HUES64 (cell line): Measurements from ENCODE around the gene TBPL1.

Experiments
- H3K27ac ChIP-seq: 2 replicates; pipeline ENCODE4 v1.7.0; 2013; ENCODE audit warnings: low read depth, low read length, inconsistent platforms
- H3K27me3 ChIP-seq: 2 replicates; pipeline ENCODE4 v1.6.1; 2013; ENCODE audit warnings: mild to moderate bottlenecking, low read length; ENCODE audit not compliant: insufficient read depth
- H3K36me3 ChIP-seq: 2 replicates; pipeline ENCODE4 v1.6.1; 2013; ENCODE audit warnings: mild to moderate bottlenecking, low read length; ENCODE audit not compliant: insufficient read depth
- H3K4me1 ChIP-seq: 2 replicates; pipeline ENCODE4 v1.6.1; 2013; ENCODE audit warnings: mild to moderate bottlenecking, low read length, moderate library complexity; ENCODE audit not compliant: insufficient read depth
- H3K4me3 ChIP-seq: 2 replicates; pipeline ENCODE4 v1.5.1; 2013; ENCODE audit warnings: mild to moderate bottlenecking, low read length, moderate library complexity
- H3K9ac ChIP-seq: 2 replicates; pipeline ENCODE4 v1.6.1; 2013; ENCODE audit warnings: mild to moderate bottlenecking, low read depth, low read length
- H3K9me3 ChIP-seq: 2 replicates; pipeline ENCODE4 v1.6.1; 2013; ENCODE audit warnings: low read depth, low read length; ENCODE audit not compliant: insufficient read depth
- WGBS: fragments of 150-250, 120-280 bp; methylation state at CpG from one replicate; pipeline ENCODE4 v1.1.7; 2013; ENCODE audit warnings: missing lambda C conversion rate; 5-methylcytosine and 5-hydroxymethylcytosine counted together

TBPL1 gene

GRCh38 chr6:133995758-133996157, 42.7 kb downstream of the TBPL1 start:
- Histone ChIP-seq H3K9ac (no peak overlapping the region), H3K9me3 (peaks cover 2% of the 10 kb centered on the region; the same call in 1 of the 2 replicates), H3K27ac (no peak overlapping the region), H3K4me3 (no peak overlapping the region), H3K27me3 (no peaks in the 10 kb centered on the region), H3K4me1 (peaks cover 25% of the 10 kb centered on the region), H3K36me3 (0 out of 2 replicates have a peak, but pooled peaks cover under 1% of the 10 kb centered on the region)
- 91% methylated on average over 3 of the region's 3 CpGs for WGBS

GRCh38 chr6:133997267-133997666, 44.2 kb downstream of the TBPL1 start:
- Histone ChIP-seq H3K4me3 (no peak overlapping the region), H3K9ac (no peak overlapping the region), H3K27me3 (no peaks in the 10 kb centered on the region), H3K36me3 (no peaks in the 10 kb centered on the region), H3K9me3 (peaks cover 2% of the 10 kb centered on the region; the same call in 1 of the 2 replicates), H3K27ac (no peak overlapping the region), H3K4me1 (peaks cover 16% of the 10 kb centered on the region)
- WGBS, result 90% methylated on average over 6 of the region's 6 CpGs

DNA sequence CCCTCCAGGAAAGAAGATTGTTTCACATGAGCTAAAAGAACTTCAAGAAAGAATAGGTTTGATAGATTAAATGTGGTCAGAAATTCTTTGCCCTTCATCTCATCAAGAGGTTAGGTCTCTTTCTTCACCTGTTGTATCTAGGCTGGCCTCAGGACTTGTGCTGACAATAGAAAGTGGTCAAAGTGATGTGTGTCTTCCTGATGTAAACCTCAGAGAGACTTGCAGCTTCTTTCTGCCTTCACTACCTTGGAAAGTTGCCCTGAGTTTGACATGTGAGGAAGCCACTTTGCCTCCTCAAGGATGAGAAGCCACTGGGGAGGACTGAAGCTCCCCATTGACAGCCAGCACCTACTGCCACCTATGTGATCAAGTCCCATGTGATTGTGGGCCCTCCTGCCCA, 46.3 kb downstream of the TBPL1 start:
- Histone ChIP-seq H3K36me3 (no peaks in the 10 kb centered on the region), H3K4me3 (no peak overlapping the region), H3K27me3 (no peaks in the 10 kb centered on the region), H3K9me3 (peaks cover 2% of the 10 kb centered on the region; the same call in 1 of the 2 replicates), H3K9ac (no peak overlapping the region), H3K4me1 (peaks cover 22% of the 10 kb centered on the region), H3K27ac (no peak overlapping the region)

GRCh38 chr6:134000443-134000842, 47.4 kb downstream of the TBPL1 start:
- Histone ChIP-seq H3K9me3 (peaks cover 2% of the 10 kb centered on the region; the same call in 1 of the 2 replicates), H3K4me3 (no peak overlapping the region), H3K4me1 (peaks cover 22% of the 10 kb centered on the region), H3K27ac (no peak overlapping the region), H3K36me3 (no peaks in the 10 kb centered on the region), H3K27me3 (no peaks in the 10 kb centered on the region), H3K9ac (no peak overlapping the region)
- WGBS, result 64% methylated on average over 3 of the region's 3 CpGs

DNA sequence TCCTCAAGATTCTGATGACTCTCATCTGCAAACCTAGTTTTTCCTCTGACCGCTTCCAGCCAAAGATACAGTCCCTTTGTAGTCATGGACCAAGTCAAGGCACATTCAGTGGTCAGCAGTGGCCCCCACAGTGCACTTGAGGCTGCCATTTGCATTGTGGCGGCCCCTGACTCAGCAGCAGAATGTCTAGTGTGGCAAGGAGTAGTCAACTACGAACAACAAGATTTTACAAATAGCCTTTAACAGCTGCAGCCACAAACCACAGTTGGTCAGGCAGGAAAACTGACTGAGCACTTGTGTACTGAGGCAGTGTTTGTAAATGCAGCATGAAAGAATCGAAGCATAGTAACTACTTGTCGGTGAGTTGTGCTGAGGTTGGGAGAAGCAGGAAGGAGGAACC, 49.8 kb downstream of the TBPL1 start:
- peaks cover 12% of the 10 kb centered on the region for H3K4me1 ChIP-seq
- 94% methylated on average over 5 of the region's 5 CpGs for whole genome bisulfite sequencing
- no peaks in the 10 kb centered on the region for H3K36me3 ChIP-seq
- no peaks in the 10 kb centered on the region for H3K9me3 ChIP-seq
- no peaks in the 10 kb centered on the region for H3K27me3 ChIP-seq
- H3K9ac ChIP-seq, result no peak overlapping the region
- no peak overlapping the region for H3K4me3 ChIP-seq
- H3K27ac ChIP-seq, result no peak overlapping the region

- Histone ChIP-seq H3K27ac (no peak overlapping the region), H3K9me3 (no peaks in the 10 kb centered on the region), H3K9ac (no peak overlapping the region), H3K27me3 (no peaks in the 10 kb centered on the region), H3K4me1 (peaks cover 12% of the 10 kb centered on the region), H3K4me3 (no peak overlapping the region), H3K36me3 (no peaks in the 10 kb centered on the region)
- whole genome bisulfite sequencing, result 81% methylated on average over 5 of the region's 5 CpGs
These were observed 50.5 kb downstream of the TBPL1 start for GRCh38 chr6:134003542-134003951.

DNA sequence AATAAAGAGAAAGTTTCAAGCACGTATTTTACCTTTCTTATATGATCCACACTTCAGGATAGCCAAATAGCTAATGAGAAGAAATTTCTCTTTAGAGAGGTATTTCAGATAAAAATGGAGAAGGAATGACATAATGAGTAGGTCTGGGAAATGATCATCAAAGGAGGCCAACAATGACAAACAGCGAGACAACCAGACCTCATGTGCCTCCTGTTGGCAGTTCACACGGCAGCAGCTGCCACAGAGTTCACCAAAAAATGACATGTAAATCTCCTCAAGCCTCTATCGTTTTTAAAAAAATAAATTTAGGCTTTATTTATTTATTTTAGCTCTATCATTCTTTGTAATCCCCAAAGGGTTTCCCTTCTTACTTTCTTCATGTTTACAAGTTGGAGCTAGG, 51.7 kb downstream of the TBPL1 start:
- H3K36me3 ChIP-seq, result no peaks in the 10 kb centered on the region
- 92% methylated on average over 2 of the region's 4 CpGs for WGBS
- H3K4me1 ChIP-seq, result peaks cover 12% of the 10 kb centered on the region
- no peaks in the 10 kb centered on the region for H3K9me3 ChIP-seq
- no peaks in the 10 kb centered on the region for H3K27me3 ChIP-seq
- no peak overlapping the region for H3K4me3 ChIP-seq
- H3K27ac ChIP-seq, result no peak overlapping the region
- H3K9ac ChIP-seq, result no peak overlapping the region

- WGBS, result 88% methylated on average over 5 of the region's 6 CpGs
- no peaks in the 10 kb centered on the region for H3K9me3 ChIP-seq
- H3K9ac ChIP-seq, result no peak overlapping the region
- H3K36me3 ChIP-seq, result no peaks in the 10 kb centered on the region
- no peak overlapping the region for H3K4me3 ChIP-seq
- peaks cover 7% of the 10 kb centered on the region for H3K4me1 ChIP-seq
- no peaks in the 10 kb centered on the region for H3K27me3 ChIP-seq
- no peak overlapping the region for H3K27ac ChIP-seq
These were observed 52.8 kb downstream of the TBPL1 start for GRCh38 chr6:134005800-134006199.

DNA sequence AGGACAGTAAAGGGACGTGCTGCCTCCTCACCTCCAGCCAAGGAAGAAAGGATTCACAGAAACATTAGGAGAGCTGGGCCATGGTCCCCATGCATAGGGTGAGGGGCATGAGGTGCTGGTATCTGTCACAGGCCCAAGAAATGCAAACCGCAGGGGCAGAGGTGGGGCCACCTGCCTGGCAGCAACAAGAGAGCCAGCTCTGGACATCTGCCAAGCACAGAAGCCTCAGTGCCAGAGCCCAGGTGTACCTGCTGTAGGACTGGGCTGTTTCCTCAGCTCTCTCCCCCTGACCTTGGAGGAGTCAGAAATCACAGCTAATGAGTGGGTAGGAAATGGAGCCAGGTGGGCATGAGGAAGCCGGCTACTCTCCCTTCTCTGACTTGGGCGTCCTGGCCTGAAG, 54.1 kb downstream of the TBPL1 start:
- Histone ChIP-seq H3K9me3 (no peaks in the 10 kb centered on the region), H3K4me1 (peaks cover 6% of the 10 kb centered on the region; the same call in 1 of the 2 replicates)

DNA sequence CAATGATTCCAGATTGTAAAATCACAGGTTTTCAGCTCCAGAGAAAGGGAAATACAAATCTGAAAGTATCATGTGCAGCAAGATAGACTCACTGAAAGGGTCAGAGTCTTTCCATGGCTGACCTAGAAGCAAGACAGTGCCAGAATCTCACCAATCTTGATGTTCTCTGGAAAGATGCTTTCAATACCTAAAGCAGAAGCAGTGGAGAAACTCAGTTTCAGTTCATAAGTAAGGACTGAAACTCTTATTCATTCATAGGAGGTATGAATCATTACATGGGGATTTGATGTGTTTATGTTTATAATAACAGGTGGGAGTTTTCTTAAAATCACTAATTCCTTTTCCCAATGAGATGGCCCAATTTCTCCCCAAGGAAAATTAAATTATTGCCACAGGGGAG, 56.9 kb downstream of the TBPL1 start:
- Histone ChIP-seq H3K27me3 (no peaks in the 10 kb centered on the region), H3K9me3 (no peaks in the 10 kb centered on the region), H3K4me3 (no peak overlapping the region), H3K4me1 (peaks cover under 1% of the 10 kb centered on the region), H3K9ac (no peak overlapping the region), H3K36me3 (no peaks in the 10 kb centered on the region), H3K27ac (no peak overlapping the region)

More for the DNA sequence above, 54.1 kb downstream of the TBPL1 start:
- H3K4me3 ChIP-seq, result no peak overlapping the region
- no peak overlapping the region for H3K27ac ChIP-seq
- no peaks in the 10 kb centered on the region for H3K27me3 ChIP-seq
- H3K9ac ChIP-seq, result no peak overlapping the region
- no peaks in the 10 kb centered on the region for H3K36me3 ChIP-seq
- WGBS, result 93% methylated on average over 4 of the region's 4 CpGs

GRCh38 chr6:134010400-134010799, 57.4 kb downstream of the TBPL1 start:
- Histone ChIP-seq H3K27ac (no peak overlapping the region), H3K27me3 (no peaks in the 10 kb centered on the region), H3K4me3 (no peak overlapping the region), H3K9me3 (no peaks in the 10 kb centered on the region), H3K9ac (no peak overlapping the region), H3K36me3 (no peaks in the 10 kb centered on the region), H3K4me1 (peaks cover 6% of the 10 kb centered on the region)
- 93% methylated on average over 8 of the region's 8 CpGs for WGBS

DNA sequence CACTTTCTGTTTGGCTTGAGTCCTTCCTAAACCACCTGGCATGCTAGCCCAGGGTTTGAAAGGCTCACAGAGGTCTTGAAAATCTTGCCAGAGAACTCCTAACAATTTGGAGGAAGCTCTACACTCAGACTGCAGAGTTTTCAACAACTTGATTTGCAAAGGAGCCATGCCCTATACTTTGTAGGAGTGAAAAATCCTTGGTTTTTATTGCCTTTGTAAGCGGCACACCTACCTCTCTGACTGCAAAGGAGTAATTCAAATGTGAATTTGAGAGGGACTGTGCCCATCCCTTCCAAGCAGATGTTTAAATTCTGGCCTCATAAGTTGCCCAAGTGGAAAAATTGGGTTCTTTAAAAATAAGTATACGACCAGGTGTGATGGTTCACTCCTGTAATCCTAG, 58.0 kb downstream of the TBPL1 start:
- H3K27me3 ChIP-seq, result no peaks in the 10 kb centered on the region
- no peak overlapping the region for H3K27ac ChIP-seq
- H3K4me1 ChIP-seq, result peaks cover 6% of the 10 kb centered on the region
- H3K9me3 ChIP-seq, result no peaks in the 10 kb centered on the region
- no peaks in the 10 kb centered on the region for H3K36me3 ChIP-seq
- H3K4me3 ChIP-seq, result no peak overlapping the region
- WGBS, result 87% methylated on average over 2 of the region's 2 CpGs
- no peak overlapping the region for H3K9ac ChIP-seq
